ENCODE results near the gene GRAMD1A.

The GRAMD1A gene

DNA sequence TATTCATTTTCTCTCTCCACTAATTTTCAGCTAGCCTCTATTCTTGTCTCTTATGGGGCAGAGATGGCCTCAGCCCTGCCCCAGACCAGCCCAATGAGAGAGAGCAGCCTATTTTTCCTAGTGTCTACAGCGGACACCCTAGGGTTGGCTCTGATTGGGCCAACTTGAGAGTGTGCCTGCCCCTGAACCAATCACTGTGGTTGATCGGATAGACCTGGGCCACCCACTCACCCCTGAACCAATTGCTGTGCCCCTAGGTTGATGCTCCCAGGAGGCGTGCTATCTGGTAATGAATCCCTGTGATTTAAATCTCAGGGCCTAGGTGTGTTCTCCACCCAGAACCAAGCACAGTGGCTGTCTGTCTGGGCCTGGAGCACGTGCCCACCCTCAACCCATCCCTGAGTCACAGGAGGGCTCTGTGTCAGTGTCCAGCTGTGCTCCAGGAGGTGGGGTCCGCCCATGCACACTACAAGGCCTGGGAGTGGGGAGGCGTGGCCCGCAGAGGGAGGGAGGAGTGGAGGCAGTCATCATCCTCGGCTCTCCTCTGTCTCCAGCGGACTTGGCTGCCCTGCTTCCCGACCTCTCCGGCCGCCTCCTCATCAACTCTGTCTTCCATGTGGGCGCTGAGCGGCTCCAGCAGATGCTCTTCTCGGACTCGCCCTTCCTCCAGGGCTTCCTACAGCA lies 15.3 kb downstream of the GRAMD1A start:
- DNase-seq (ENCODE audit: low spot score), result no peak
- in situ Hi-C loops (cut with MboI; ENCODE audit: low sequenced_read_pairs, unreplicated experiment), result no loop called here
- TF ChIP-seq, protein P1, sequence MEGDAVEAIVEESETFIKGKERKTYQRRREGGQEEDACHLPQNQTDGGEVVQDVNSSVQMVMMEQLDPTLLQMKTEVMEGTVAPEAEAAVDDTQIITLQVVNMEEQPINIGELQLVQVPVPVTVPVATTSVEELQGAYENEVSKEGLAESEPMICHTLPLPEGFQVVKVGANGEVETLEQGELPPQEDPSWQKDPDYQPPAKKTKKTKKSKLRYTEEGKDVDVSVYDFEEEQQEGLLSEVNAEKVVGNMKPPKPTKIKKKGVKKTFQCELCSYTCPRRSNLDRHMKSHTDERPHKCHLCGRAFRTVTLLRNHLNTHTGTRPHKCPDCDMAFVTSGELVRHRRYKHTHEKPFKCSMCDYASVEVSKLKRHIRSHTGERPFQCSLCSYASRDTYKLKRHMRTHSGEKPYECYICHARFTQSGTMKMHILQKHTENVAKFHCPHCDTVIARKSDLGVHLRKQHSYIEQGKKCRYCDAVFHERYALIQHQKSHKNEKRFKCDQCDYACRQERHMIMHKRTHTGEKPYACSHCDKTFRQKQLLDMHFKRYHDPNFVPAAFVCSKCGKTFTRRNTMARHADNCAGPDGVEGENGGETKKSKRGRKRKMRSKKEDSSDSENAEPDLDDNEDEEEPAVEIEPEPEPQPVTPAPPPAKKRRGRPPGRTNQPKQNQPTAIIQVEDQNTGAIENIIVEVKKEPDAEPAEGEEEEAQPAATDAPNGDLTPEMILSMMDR (IDR thresholded peaks at IDR 0.05; ENCODE audit: borderline replicate concordance, control extremely low read depth, extremely low read depth, insufficient read depth, missing control alignments), result no peak

DNA sequence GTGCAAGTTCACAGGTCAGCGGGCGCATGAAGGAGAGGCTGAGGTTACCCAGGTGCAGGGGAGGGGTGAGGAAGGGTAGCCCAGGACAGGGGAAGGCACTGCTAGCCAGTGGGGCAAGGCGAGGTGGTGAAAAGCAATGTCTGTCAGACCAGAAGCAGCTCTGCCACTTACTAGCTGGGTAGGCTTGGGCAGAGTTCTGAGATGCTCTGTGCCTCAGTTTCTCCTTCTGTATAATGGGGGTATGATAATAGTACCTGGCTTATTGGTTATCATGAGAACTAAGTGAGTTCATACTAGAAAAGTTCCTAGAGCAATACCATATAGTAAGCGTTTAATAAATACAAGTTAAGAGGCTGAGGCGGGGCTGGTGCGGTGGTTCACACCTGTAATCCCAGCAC lies 15.8 kb downstream of the GRAMD1A start:
- TF ChIP-seq, protein P1 (IDR thresholded peaks at IDR 0.05; ENCODE audit: borderline replicate concordance, control extremely low read depth, extremely low read depth, insufficient read depth, missing control alignments), result no peak
- DNase-seq (ENCODE audit: low spot score), result no peak
- in situ Hi-C loops (cut with MboI; ENCODE audit: low sequenced_read_pairs, unreplicated experiment), result no loop called here

DNA sequence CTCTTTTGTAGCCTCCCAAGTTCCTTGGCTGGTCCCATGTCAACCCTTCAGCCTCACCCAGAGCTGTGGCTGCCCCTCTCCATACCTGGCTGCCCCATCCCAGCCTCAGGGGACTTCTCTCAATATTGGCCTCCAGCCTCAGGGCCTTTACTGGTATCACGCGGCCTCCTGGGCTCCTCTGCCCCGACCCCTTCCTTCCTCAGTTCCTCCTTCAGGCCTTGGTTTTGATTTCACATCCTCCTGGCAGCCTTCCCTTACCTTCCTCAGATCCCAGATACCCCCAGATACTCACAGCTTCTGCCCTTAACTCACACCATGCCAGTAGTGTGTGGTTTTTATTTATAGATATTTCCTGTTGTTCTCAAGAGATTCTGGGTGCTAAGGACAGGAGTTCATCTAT lies 17.4 kb downstream of the GRAMD1A start:
- TF ChIP-seq, protein P1 (IDR thresholded peaks at IDR 0.05; ENCODE audit: borderline replicate concordance, control extremely low read depth, extremely low read depth, insufficient read depth, missing control alignments), result no peak
- in situ Hi-C loops (cut with MboI; ENCODE audit: low sequenced_read_pairs, unreplicated experiment), result no loop called here
- no peak for DNase-seq (ENCODE audit: low spot score)

DNA sequence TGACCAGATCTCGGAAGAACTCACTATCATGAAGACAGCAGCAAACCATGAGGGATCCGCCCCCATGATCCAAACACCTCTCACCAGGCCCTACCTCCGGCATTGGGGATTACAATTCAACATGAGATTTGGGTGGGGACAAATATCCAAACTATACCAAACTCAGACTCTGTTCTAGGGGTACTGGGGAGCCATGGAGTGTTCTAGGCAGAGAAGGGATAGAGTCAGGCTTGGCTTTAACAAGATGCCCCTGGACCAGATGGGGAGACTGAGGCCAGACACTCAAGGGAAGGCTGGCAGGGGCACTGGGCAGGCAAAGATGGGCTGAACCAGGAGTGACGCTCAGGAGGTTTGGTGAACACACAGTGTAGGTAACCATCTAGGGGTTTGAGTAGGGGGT lies 18.3 kb downstream of the GRAMD1A start:
- in situ Hi-C loops (cut with MboI; ENCODE audit: low sequenced_read_pairs, unreplicated experiment), result no loop called here
- TF ChIP-seq, protein P1 (IDR thresholded peaks at IDR 0.05; ENCODE audit: borderline replicate concordance, control extremely low read depth, extremely low read depth, insufficient read depth, missing control alignments), result no peak
- DNase-seq (ENCODE audit: low spot score), result no peak

DNA sequence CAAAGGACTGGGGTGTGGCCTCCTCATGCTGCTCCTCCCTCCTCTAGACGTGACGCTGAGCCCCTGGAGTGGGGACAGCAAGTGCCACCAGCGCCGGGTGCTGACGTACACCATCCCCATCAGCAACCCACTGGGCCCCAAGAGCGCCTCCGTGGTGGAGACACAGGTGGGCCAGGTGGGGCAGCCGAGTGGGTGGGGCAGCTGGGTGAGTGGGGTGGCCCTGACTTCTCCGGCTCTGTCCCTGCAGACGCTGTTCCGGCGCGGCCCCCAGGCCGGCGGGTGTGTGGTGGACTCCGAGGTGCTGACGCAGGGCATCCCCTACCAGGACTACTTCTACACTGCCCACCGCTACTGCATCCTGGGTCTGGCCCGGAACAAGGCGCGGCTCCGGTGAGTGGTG lies 19.0 kb downstream of the GRAMD1A start:
- in situ Hi-C loops (cut with MboI; ENCODE audit: low sequenced_read_pairs, unreplicated experiment), result no loop called here
- TF ChIP-seq, protein P1 (IDR thresholded peaks at IDR 0.05; ENCODE audit: borderline replicate concordance, control extremely low read depth, extremely low read depth, insufficient read depth, missing control alignments), result no peak

DNA sequence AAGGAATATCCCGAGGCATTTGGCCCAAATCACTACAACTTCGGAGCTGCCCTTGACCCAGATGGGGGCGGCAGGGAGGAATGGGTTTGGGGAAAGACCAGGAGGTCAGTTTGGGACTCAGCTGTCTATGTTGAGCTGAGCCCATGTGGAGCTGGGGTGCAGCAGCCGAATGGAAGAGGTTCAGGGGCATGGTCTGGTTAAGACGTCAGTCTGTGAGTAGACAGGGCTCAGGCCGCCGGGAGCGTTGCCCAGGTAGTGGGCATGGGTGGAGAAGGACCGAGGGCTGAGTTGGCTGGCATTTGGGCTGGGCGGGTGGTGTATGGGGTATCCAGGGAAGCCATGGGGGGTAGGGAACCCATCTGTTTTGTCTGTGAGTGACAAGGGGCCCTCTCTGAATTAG lies 20.9 kb downstream of the GRAMD1A start:
- in situ Hi-C loops (cut with MboI; ENCODE audit: low sequenced_read_pairs, unreplicated experiment), result no loop called here
- TF ChIP-seq, protein P1 (IDR thresholded peaks at IDR 0.05; ENCODE audit: borderline replicate concordance, control extremely low read depth, extremely low read depth, insufficient read depth, missing control alignments), result no peak
- DNase-seq (ENCODE audit: low spot score), result no peak

More for the DNA sequence above, 19.0 kb downstream of the GRAMD1A start:
- DNase-seq (ENCODE audit: low spot score), result no peak

Data from GM13976 (cell line).